Measurements from ENCODE around the gene MEI1. TPM values are rescaled to one million over a fixed set of nuclear protein-coding genes. Genes with fewer than 3 reads are reported as not detected.
"Not testable (repeated sequence)": the region's sequence is repeated elsewhere in the genome, so short reads cannot be mapped to it uniquely, and the experiment has no call there.

The MEI1 gene
- total and polyA plus RNA-seq, 7 donors = 0.01 to 0.47 (median 0.23) TPM; not detected in 2

GRCh38 chr22:41664951-41665350 lies 34.4 kb upstream of the MEI1 start:
- TF ChIP-seq CTCF (IDR thresholded peaks at IDR 0.05) = no peak
- ATAC-seq (no peak), DNase-seq (no peak)
- intact Hi-C loops (cut with DNase I) = no loop called here
- Histone ChIP-seq H3K9me3 (no peaks in the 10 kb centered on the region), H3K27ac (no peak overlapping the region), H3K4me1 (peaks cover 15% of the 10 kb centered on the region), H3K36me3 (ENCODE audit: insufficient read depth in 1 of 2, low read depth in 1 of 2) (peaks cover 16 to 55% of the 10 kb centered on the region in 2 donors), H3K27me3 (ENCODE audit: insufficient read depth in 3 of 3, low read length in 2 of 3) (no peaks in the 10 kb centered on the region), H3K4me3 (no peak overlapping the region)
- WGBS, 3 donors = 73 to 84% (median 81%) methylated on average over 3 of the region's 3 CpGs

GRCh38 chr22:41668971-41669911 lies 30.1 kb upstream of the MEI1 start:
- 90 to 91% (median 91%) methylated on average over 21 of the region's 21 CpGs for WGBS, 3 donors
- no peak for TF ChIP-seq CTCF (IDR thresholded peaks at IDR 0.05)
- no peaks in the 10 kb centered on the region for H3K9me3 ChIP-seq
- ATAC-seq = no peak
- intact Hi-C loops (cut with DNase I) = no loop called here
- no peaks in the 10 kb centered on the region for H3K27me3 ChIP-seq (ENCODE audit: insufficient read depth in 3 of 3, low read length in 2 of 3)
- peaks cover 4% of the 10 kb centered on the region for H3K4me1 ChIP-seq
- H3K27ac ChIP-seq = no peak overlapping the region
- DNase-seq = no peak
- no peak overlapping the region for H3K4me3 ChIP-seq
- peaks cover 7 to 36% of the 10 kb centered on the region in 2 donors for H3K36me3 ChIP-seq (ENCODE audit: insufficient read depth in 1 of 2, low read depth in 1 of 2)

GRCh38 chr22:41672096-41672495 lies 27.2 kb upstream of the MEI1 start:
- DNase-seq; intact Hi-C loops (cut with DNase I); H3K4me3 ChIP-seq; ATAC-seq; H3K4me1 ChIP-seq; H3K27me3 ChIP-seq (ENCODE audit: insufficient read depth in 3 of 3, low read length in 2 of 3); H3K27ac ChIP-seq; H3K9me3 ChIP-seq: not testable (repeated sequence)
- H3K36me3 ChIP-seq (ENCODE audit: insufficient read depth in 1 of 2, low read depth in 1 of 2) = peaks cover 6 to 41% of the 10 kb centered on the region in 2 donors
- WGBS, 3 donors = 88 to 97% (median 92%) methylated on average over 10 of the region's 10 CpGs

- Histone ChIP-seq H3K36me3 (ENCODE audit: insufficient read depth in 1 of 2, low read depth in 1 of 2) (peaks cover 6 to 50% of the 10 kb centered on the region in 2 donors), H3K4me1 (no peaks in the 10 kb centered on the region), H3K4me3 (no peak overlapping the region), H3K27ac (no peak overlapping the region), H3K9me3 (no peaks in the 10 kb centered on the region), H3K27me3 (ENCODE audit: insufficient read depth in 3 of 3, low read length in 2 of 3) (no peaks in the 10 kb centered on the region)
- DNase-seq (no peak), ATAC-seq (no peak)
- WGBS, 3 donors = 76 to 77% (median 76%) methylated on average over 6 of the region's 6 CpGs
- no peak for TF ChIP-seq CTCF (IDR thresholded peaks at IDR 0.05)
- intact Hi-C loops (cut with DNase I) = no loop called here
Measured at GRCh38 chr22:41672780-41673509, 26.4 kb upstream of the MEI1 start.

GRCh38 chr22:41674846-41675340 lies 24.4 kb upstream of the MEI1 start:
- DNase-seq (no peak), ATAC-seq (no peak)
- H3K27me3 ChIP-seq (ENCODE audit: insufficient read depth in 3 of 3, low read length in 2 of 3) = no peaks in the 10 kb centered on the region
- H3K36me3 ChIP-seq (ENCODE audit: insufficient read depth in 1 of 2, low read depth in 1 of 2) = peaks cover 11 to 69% of the 10 kb centered on the region in 2 donors
- no peak overlapping the region for H3K27ac ChIP-seq
- no peak overlapping the region for H3K4me3 ChIP-seq
- TF ChIP-seq CTCF (IDR thresholded peaks at IDR 0.05) = no peak
- intact Hi-C loops (cut with DNase I) = no loop called here
- WGBS, 3 donors = 66 to 79% (median 69%) methylated on average over 12 of the region's 12 CpGs
- no peaks in the 10 kb centered on the region for H3K4me1 ChIP-seq
- H3K9me3 ChIP-seq = no peaks in the 10 kb centered on the region
